Rectal smooth muscle tissue (tissue), 1 donor: ENCODE results near the gene TACR2.

Experiments used
- H3K27ac ChIP-seq: one replicate; pipeline ENCODE4 v1.7.0; 2013; ENCODE audit warnings: low read depth, low read length, inconsistent platforms
- H3K27me3 ChIP-seq: one replicate; pipeline ENCODE4 v1.7.0; 2013; ENCODE audit warnings: low read length; ENCODE audit not compliant: control insufficient read depth, insufficient read depth
- H3K36me3 ChIP-seq: one replicate; pipeline ENCODE4 v1.7.0; 2013; ENCODE audit warnings: low read length; ENCODE audit not compliant: control insufficient read depth, insufficient read depth
- H3K4me1 ChIP-seq: one replicate; pipeline ENCODE4 v1.7.0; 2013; ENCODE audit warnings: low read length; ENCODE audit not compliant: control insufficient read depth, insufficient read depth
- H3K4me3 ChIP-seq: one replicate; pipeline ENCODE4 v1.7.0; 2013; ENCODE audit warnings: low read length
- H3K9ac ChIP-seq: one replicate; pipeline ENCODE4 v1.7.0; 2013; ENCODE audit warnings: low read length

Gene TACR2

DNA sequence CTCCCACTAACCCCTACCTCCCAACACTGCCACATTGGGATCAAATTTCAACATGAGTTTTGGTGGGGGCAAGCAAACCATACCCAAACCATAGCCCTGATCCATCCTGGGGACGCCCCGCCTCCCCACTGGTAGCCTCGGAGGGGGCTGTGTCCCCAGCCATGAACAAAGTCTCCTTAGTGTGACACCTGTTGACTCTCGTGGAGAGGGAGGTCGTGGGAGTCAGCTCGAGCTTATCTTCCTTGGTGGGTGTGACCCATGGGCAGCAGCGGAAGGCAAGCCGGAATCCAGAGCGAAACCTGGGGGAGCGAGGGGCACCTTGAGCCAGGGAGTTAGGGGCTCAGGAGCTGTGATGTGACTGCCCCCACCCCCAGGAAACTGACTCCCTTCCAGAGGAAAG is 11.9 kb downstream of the TACR2 start:
- H3K27ac ChIP-seq: no peak overlapping the region

DNA sequence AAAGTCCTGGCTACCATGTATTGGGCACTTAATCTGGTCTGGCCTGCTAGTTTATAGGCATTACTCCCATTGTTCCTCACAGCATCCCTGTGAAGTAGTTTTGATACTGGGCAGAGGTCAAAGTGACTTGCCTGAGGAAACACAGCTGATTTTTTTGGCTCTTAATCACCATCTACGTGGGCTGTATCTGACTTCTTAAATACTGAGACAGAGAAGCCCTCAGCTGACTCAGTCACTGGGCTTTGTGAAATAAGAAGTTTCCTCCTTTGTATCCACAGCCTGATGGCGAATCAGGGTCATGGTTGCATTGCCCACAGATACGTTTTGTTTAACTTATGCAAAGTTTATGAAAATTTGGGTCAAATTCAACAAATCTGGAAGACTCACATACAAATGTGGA is 13.2 kb downstream of the TACR2 start:
- H3K4me3 ChIP-seq: no peak overlapping the region
- H3K4me1 ChIP-seq: peaks cover 15% of the 10 kb centered on the region
- peaks cover 14% of the 10 kb centered on the region for H3K36me3 ChIP-seq
- no peak overlapping the region for H3K9ac ChIP-seq
- H3K27ac ChIP-seq: peak overlapping the region; percentile 22
- H3K27me3 ChIP-seq: no peaks in the 10 kb centered on the region

More for the DNA sequence above, 11.9 kb downstream of the TACR2 start:
- H3K27me3 ChIP-seq: no peaks in the 10 kb centered on the region
- H3K4me1 ChIP-seq: peaks cover 21% of the 10 kb centered on the region
- H3K4me3 ChIP-seq: no peak overlapping the region
- H3K9ac ChIP-seq: no peak overlapping the region
- H3K36me3 ChIP-seq: peaks cover 14% of the 10 kb centered on the region

DNA sequence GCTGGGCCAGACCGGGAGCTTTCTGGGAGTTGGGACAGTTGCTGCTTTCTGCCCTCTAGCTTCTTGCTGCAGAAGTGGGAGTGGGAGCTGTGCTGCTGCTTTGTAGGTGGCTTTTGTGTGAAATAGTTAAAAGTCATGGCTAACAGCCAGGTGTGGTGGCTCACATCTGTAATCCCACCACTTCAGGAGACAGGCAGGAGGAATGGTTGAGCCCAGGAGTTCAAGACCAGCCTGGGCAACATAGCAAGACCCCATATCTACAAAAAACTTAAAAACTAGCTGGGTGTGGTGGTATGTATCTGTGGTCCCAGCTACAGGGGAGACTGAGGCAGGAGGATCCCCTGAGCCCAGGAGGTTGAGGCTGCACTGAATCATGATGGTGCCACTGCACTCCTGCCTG is 13.7 kb downstream of the TACR2 start:
- Histone ChIP-seq H3K36me3 (peaks cover 14% of the 10 kb centered on the region), H3K4me1 (peaks cover 12% of the 10 kb centered on the region)

DNA sequence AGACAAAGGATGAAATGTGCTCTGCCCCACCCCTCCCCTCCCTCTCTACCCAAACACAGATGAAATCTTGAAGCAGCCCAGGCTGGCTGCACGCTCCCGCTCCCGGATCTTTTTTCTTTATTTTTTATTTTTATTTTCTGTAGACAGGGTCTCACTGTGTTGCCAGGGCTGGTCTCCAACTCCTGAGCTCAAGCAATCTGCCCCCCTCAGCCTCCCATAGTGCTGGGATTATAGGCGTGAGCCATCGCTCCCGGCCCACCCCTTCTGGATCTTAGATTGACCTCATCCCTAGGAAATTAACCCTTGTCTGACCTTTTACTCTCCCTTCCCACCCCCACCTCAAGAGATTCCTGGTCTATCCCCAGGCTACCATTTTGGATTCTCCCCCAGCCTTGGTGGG is 14.3 kb downstream of the TACR2 start:
- H3K4me1 ChIP-seq: peaks cover 5% of the 10 kb centered on the region
- no peaks in the 10 kb centered on the region for H3K27me3 ChIP-seq
- H3K9ac ChIP-seq: no peak overlapping the region
- no peak overlapping the region for H3K27ac ChIP-seq
- H3K36me3 ChIP-seq: peaks cover 15% of the 10 kb centered on the region
- H3K4me3 ChIP-seq: no peak overlapping the region

More for the DNA sequence above, 13.7 kb downstream of the TACR2 start:
- Histone ChIP-seq H3K27me3 (no peaks in the 10 kb centered on the region), H3K9ac (no peak overlapping the region), H3K4me3 (no peak overlapping the region), H3K27ac (no peak overlapping the region)

DNA sequence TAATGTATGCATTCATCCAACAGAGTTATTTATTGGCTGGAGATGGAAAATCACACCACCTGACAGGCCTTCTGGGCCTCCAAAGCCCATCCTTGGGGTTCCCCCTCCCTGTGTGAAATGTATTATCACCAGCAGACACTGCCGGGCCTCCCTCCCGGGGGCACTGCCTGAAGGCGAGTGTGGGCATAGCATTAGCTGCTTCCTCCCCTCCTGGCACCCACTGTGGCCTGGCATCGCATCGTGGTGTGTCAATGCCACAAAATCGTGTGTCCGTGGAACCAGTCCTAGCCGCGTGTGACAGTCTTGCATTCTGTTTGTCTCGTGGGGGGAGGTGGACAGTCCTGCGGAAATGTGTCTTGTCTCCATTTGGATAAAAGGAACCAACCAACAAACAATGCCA is 15.3 kb downstream of the TACR2 start:
- Histone ChIP-seq H3K27me3 (no peaks in the 10 kb centered on the region), H3K4me3 (no peak overlapping the region), H3K36me3 (peaks cover 16% of the 10 kb centered on the region), H3K4me1 (peaks cover 4% of the 10 kb centered on the region), H3K9ac (no peak overlapping the region), H3K27ac (no peak overlapping the region)

DNA sequence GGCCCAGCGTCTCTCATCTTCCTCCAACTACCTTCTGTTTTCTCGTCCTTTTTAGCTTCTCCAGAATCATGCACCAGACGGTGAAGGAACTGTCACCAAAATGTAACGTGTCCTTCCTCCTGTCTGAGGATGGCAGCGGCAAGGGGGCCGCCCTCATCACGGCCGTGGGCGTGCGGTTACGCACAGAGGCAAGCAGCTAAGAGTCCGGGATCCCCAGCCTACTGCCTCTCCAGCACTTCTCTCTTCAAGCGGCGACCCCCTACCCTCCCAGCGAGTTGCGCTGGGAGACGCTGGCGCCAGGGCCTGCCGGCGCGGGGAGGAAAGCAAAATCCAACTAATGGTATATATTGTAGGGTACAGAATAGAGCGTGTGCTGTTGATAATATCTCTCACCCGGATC is 15.8 kb downstream of the TACR2 start:
- Histone ChIP-seq H3K9ac (no peak overlapping the region), H3K27ac (no peak overlapping the region), H3K27me3 (no peaks in the 10 kb centered on the region), H3K36me3 (peaks cover 16% of the 10 kb centered on the region), H3K4me1 (peaks cover 4% of the 10 kb centered on the region), H3K4me3 (no peak overlapping the region)

DNA sequence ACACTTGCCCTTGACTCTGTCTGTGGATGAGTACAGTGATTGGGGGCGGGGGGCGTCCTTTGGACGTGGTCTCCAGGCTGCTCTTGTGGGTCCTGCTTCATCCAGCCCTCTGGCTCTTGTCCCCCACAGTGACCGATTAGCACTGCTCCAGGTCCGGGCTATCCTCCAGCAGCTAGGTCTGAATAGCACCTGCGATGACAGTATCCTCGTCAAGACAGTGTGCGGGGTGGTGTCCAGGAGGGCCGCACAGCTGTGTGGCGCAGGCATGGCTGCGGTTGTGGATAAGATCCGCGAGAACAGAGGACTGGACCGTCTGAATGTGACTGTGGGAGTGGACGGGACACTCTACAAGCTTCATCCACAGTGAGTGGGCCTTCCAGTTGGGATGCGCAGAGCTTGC is 18.3 kb downstream of the TACR2 start:
- Histone ChIP-seq H3K9ac (no peak overlapping the region), H3K36me3 (peaks cover 14% of the 10 kb centered on the region), H3K27me3 (no peaks in the 10 kb centered on the region), H3K27ac (no peak overlapping the region), H3K4me1 (peaks cover 4% of the 10 kb centered on the region), H3K4me3 (no peak overlapping the region)

DNA sequence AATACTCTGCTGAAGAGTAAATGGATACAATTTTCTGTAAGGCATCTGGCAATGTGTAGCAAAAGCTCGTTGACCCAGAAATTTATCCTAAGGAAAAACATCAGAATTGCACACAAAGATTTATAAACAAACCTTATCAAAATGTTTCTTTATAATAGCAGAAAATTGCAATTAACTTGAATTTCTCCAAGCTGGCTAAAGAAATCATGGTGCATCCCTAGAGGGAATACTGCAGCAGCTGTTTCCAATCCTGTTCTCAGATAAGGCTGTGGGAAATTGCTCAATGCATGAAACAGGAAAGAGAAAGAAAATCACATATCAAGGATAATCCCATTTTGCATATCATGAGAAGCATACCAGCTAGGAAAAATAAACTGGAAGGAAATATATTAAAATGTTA is 18.7 kb downstream of the TACR2 start:
- no peaks in the 10 kb centered on the region for H3K27me3 ChIP-seq
- no peak overlapping the region for H3K27ac ChIP-seq
- H3K9ac ChIP-seq: no peak overlapping the region
- H3K4me1 ChIP-seq: peaks cover 4% of the 10 kb centered on the region
- H3K36me3 ChIP-seq: peaks cover 14% of the 10 kb centered on the region
- H3K4me3 ChIP-seq: no peak overlapping the region

DNA sequence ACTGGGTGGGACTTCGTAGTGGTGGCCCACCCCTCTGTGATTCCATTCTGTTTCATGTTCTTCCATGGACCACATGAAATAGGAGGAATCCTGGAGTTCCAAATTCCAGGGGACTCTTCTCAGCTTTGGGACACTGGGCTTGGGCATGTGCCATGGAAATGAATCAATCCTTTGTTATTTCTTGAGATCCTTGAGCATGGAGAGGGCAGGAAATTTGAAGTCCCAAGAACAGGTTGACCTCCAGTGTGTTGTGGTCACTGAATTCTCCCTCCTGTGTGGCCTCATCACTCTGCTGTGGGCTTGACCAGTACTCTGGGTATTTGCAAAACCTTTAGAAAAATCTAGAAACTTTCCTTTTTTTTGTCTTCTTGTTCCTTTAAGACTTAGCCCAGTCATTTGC is 22.7 kb downstream of the TACR2 start:
- H3K36me3 ChIP-seq: peaks cover 8% of the 10 kb centered on the region
- H3K4me1 ChIP-seq: no peaks in the 10 kb centered on the region
- no peak overlapping the region for H3K9ac ChIP-seq
- H3K27me3 ChIP-seq: no peaks in the 10 kb centered on the region
- H3K4me3 ChIP-seq: no peak overlapping the region
- no peak overlapping the region for H3K27ac ChIP-seq

DNA sequence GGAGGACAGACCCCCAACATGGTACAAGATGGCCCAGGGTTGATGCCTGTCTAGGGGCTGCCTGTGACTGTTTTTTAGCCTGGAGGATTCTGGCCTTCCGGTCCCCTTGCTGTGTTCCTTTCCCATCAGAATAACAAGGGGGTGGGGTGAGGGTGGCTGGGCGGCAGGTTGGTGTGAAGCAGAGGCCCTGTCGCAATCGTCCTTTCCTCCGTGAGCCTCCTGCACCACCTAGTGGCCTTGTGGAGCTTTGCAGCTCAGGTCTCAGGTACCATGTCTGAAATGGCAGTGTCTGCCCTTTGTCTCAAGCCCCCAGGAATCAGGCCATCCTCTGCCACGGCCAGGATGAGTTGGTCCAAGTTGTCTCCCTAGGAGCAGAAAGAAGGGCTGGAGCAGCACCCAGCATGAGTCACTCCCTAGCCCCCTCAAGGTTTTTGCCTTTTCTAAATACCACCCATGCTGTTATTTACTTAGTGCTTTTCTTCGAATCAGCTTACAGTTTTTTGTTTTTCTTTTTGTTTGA is 24.2 kb downstream of the TACR2 start:
- no peak overlapping the region for H3K9ac ChIP-seq
- no peaks in the 10 kb centered on the region for H3K4me1 ChIP-seq
- H3K36me3 ChIP-seq: peaks cover 14% of the 10 kb centered on the region
- H3K27ac ChIP-seq: peak overlapping the region; percentile 9
- H3K27me3 ChIP-seq: no peaks in the 10 kb centered on the region
- no peak overlapping the region for H3K4me3 ChIP-seq

DNA sequence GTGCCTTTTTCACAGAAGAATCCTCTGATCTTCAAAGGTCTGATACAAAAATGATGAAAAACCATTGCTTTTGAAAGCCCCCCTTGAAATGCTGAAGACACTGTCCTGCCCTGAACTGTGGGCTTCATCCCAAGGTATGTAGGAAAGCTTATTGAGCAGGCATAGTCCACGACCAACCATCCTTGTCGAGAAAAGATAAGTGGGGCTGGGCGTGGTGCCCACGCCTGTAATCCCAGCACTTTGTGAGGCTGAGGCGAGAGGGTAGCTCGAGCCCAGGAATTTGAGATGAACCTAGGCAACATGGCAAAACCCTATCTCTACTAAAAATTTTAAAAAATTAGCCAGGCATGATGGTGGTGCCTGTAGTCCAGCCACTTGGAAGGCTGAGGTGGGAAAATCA is 25.6 kb downstream of the TACR2 start:
- Histone ChIP-seq H3K27me3 (no peaks in the 10 kb centered on the region), H3K4me3 (no peak overlapping the region), H3K27ac (no peak overlapping the region), H3K9ac (no peak overlapping the region), H3K4me1 (no peaks in the 10 kb centered on the region), H3K36me3 (peaks cover 12% of the 10 kb centered on the region)

DNA sequence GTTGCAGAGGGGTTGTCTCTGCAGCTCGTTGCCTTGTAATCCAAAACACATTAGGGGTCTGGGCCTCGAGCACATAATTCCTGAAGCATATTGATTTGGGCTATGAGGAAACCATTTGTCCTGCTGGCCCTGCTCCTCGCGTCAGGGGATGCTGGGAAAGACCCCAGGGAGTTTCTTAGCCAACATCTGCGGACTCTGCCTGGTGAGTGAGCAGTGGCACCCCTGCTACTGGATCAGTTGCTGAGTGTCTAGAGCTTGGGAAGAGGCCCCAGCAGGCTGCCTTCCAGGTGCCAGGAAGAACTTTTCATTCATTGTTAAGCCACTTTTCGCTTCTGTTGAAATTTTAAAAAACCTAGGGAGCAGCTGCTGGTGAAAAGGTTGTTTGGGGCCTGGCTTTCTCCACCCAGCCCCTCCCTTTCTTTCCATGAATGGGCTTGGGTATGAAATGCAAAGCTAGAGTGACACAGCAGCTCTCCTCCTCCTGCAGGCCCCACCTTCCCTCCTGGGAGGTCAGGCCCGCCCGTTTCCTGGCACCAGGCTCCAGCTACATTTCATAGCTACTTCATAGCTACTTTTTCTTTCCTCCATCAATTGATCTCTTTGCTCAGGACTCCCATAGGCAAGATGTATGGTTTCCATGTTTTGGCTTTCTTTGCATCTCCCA is 26.8 kb downstream of the TACR2 start:
- Histone ChIP-seq H3K4me3 (no peak overlapping the region), H3K27me3 (no peaks in the 10 kb centered on the region), H3K9ac (no peak overlapping the region), H3K27ac (no peak overlapping the region), H3K4me1 (no peaks in the 10 kb centered on the region), H3K36me3 (peaks cover 18% of the 10 kb centered on the region)

DNA sequence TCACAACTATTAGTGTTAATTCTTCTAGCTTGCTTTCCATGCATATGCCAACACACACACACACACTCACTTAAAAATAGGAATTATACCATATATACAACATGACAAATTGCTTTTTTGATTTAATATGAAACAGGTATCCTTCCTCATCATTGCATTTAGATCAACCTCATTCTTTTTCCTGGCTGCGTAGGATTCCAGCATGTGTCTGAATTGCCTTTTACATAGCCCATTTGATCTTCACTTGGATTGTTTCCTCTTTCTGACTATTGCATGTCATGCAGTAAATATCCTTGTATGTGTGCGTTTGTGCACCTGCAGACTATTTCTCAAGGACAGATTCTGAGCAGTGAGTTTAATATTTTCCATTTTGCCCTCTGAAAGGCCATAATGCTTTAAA is 28.2 kb downstream of the TACR2 start:
- peaks cover 29% of the 10 kb centered on the region for H3K36me3 ChIP-seq
- no peaks in the 10 kb centered on the region for H3K4me1 ChIP-seq
- no peak overlapping the region for H3K9ac ChIP-seq
- H3K27ac ChIP-seq: no peak overlapping the region
- H3K27me3 ChIP-seq: no peaks in the 10 kb centered on the region
- H3K4me3 ChIP-seq: no peak overlapping the region
